Measurements from ENCODE around the gene LYVE1. TPM values are rescaled to one million over a fixed set of nuclear protein-coding genes. Genes with fewer than 3 reads are reported as not detected.

The LYVE1 gene
- not detected in 2 replicates for total RNA-seq

GRCh38 chr11:10568486-10568941 lies at the start of gene LYVE1:
Gene LYVE1, minus strand, starts transcription at chr11:10568665. Its CDS starts 133 bp downstream, at chr11:10568532.

GRCh38 chr11:10540915-10541560 lies 27.4 kb downstream of the LYVE1 start, which contains the start of gene RNF141:
Gene RNF141, minus strand, starts transcription at chr11:10541187. Its CDS starts 7,029 bp downstream, at chr11:10534158.

Other genes starting within 250 kb of the LYVE1 start
- 16.1 and 16.2 TPM in 2 replicates for gene AMPD3, start 113.4 kb downstream of the LYVE1 start, total RNA-seq
- 28.3 and 34.1 TPM in 2 replicates for gene RNF141, start 27.5 kb downstream of the LYVE1 start, total RNA-seq
- gene IRAG1, start 125.1 kb upstream of the LYVE1 start, total RNA-seq, result 0.76 and 1.2 TPM in 2 replicates
- gene CTR9, start 182.6 kb upstream of the LYVE1 start, total RNA-seq, result 30.7 and 31.0 TPM in 2 replicates
- gene EIF4G2, start 240.3 kb upstream of the LYVE1 start, total RNA-seq, result 1,106 and 1,218 TPM in 2 replicates